ENCODE results near the gene MLN. TPM values are rescaled to one million over a fixed set of nuclear protein-coding genes. Genes with fewer than 3 reads are reported as not detected.
A peak's percentile ranks its signal among the peaks of the same experiment; 100 is the strongest.

MLN gene
- polyA plus RNA-seq, 6 donors from 2014 or later = not detected

DNA sequence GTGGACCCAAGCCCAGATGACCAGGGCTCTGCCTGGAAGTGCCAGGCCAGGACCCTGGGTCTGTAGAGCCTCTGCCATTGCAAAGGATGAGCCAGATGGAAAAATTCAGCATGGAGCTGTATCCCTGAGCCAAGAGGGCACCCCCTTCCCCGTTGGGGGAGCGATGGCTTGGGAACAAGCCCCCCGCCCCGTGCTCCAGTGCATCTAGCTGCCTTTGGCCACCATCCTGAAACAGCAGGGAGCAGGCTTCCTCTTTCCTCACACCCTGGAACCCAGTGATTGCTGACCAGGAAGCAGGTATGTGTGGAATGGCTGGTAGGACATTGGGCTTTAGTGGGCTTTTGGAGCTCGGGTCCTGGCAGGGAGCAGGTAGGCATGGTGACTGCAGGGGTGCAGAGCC lies 2.2 kb downstream of the MLN start:
- Mint-ChIP-seq H3K36me3 (no peaks in the 10 kb centered on the region), H3K9me3 (no peaks in the 10 kb centered on the region), H3K4me3 (no peak overlapping the region), H3K27ac (no peak overlapping the region), H3K4me1 (peaks cover 0 to 9% (median 0%) of the 10 kb centered on the region in 3 donors), H3K27me3 (peaks cover 29 to 62% (median 54%) of the 10 kb centered on the region in 3 donors)
- no peak for ATAC-seq (ENCODE audit: low read depth in 2 of 2)
- DNase-seq = no peak

DNA sequence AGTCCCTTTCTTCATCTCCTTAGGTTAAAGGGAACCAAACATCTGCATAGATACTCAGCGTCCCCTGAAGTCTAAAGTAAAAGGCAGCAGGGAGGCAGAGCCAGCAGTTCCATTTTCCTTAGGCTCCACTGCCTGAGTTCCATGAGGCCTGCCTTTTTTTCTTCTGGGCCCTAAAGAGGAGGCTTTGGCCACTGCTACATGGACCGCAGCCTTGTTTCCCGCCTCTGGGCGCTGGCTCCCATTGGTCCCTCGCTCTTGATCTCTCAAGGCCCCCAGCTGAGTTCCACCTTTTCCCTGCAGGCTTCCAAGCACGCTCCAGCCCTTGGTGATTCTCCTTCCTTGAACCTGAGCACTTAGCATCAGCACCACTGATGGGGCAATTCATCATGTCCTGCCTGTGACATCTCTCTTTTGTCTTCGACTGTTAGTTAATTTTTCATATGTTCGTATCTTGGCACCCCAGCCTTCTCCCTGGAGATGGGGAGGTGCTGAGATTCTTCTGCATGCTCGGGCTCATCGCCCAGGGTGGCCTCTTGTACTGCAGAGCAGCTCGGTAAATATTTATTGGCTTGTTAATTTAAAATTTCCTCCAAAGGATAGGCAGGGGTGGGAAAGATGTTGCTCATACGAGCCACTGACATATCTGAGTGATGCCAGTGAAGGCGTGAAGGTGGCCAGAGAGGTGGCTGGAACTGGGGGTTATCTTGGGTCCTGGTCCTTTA lies 3.4 kb downstream of the MLN start:
- DNase-seq (no peak), ATAC-seq (ENCODE audit: low read depth in 2 of 2) (no peak)
- H3K27me3 Mint-ChIP-seq = peaks cover 29 to 57% (median 51%) of the 10 kb centered on the region in 3 donors
- peak overlapping the region in 1 of 6 donors; percentile 16 for H3K27ac Mint-ChIP-seq
- peaks cover 0 to 9% (median 0%) of the 10 kb centered on the region in 3 donors for H3K4me1 Mint-ChIP-seq
- no peaks in the 10 kb centered on the region for H3K9me3 Mint-ChIP-seq
- H3K36me3 Mint-ChIP-seq = no peaks in the 10 kb centered on the region
- no peak overlapping the region for H3K4me3 Mint-ChIP-seq

DNA sequence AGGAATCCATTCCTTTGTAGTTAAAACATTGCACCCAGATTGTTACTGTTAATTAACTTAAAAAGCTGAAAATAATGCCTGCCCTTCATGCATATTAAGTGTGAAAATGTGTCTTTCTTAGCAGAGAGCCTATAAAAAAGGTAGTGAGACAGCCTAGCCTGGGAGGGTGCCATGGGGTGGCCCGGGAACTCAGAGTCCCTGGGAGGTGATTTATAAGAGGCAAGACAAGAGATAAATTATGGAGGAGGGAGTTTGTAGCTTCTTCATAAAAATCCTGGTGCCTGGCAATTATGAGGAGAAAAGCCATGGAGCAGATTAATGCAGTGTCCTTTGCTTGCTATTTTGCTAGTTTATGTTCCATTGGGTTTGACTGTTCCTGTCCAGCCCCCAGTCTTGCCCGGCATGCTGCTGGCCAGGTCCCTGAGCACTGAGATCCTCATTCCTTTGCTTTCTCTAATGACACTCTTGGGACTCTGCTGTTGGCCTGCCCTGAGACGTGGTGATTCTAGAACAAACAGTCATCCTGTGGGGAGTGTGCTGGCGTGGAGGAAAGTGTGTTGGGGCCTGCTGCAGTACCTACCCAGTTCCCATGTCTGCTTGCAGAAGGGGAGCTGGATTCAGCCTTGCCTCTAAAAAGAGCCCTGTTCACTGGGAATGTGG lies 4.2 kb downstream of the MLN start:
- Mint-ChIP-seq H3K27me3 (peaks cover 21 to 49% (median 43%) of the 10 kb centered on the region in 3 donors), H3K4me1 (peaks cover 0 to 9% (median 0%) of the 10 kb centered on the region in 3 donors), H3K36me3 (no peaks in the 10 kb centered on the region), H3K4me3 (no peak overlapping the region), H3K27ac (no peak overlapping the region), H3K9me3 (no peaks in the 10 kb centered on the region)
- no peak for ATAC-seq (ENCODE audit: low read depth in 2 of 2)
- DNase-seq = no peak

DNA sequence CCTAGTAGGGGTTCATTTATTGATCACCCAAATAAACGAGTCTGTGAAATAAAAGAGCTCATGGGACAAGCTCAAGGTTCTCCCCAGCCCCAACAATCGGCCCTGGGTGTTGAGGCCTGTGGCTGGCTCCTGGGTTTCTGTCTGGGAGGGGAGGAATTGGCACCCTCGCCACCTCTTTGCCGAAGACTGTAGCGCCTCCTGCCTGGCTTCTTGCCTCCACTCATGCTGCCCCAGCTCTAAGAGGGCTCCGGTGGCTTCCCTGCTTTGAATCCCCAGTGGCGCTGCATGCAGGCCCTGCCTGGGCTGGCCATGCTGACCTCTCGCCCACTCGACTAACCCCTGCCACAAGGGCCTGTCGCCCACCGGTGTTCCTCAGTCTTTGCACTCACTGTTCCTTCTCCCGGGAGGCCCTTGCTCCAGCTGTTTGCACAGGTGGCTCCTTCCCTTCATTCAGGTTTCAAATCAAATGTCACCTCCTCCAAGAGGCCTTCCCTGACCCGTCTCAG lies 5.4 kb downstream of the MLN start:
- ATAC-seq (ENCODE audit: low read depth in 2 of 2) = no peak

DNA sequence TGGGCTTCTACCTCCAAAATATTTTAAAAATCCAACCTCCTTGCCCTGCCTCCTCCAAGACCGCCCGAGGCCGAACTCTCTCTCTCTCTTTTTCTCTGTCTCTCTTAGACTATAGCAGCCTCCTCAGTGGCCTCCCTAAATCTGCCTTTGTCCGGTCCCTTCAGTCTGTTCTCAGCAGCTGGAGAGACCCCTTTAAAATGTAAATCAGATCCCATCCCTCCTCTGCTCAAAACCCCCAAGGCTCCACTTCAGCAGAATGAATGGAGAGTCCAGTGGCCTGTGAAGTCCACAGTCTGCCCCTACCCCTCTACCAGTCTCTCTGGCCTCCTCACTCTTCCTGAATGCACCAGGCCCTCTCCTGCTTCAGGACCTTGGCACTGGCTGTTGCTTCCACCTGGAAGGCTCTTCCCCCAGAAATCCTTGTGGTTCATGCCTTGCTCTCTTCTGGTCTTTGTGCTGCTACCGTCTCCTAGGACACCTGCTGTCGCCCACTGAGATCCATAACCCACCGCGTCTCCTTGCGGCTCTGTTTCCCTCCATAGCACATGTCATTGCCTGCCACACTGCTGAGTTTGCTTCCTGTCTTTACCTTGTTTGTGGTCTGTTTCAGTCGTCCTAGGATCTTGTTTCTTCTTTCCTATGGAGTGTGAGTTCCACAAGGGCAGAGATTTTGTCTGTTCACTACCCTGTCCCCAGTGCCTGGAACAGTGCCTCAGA lies 6.0 kb downstream of the MLN start:
- H3K4me3 Mint-ChIP-seq = no peak overlapping the region
- H3K27ac Mint-ChIP-seq = peak overlapping the region in 2 of 6 donors; percentile 11 to 81
- DNase-seq (no peak), ATAC-seq (ENCODE audit: low read depth in 2 of 2) (no peak)
- H3K4me1 Mint-ChIP-seq = peaks cover 0 to 9% (median 0%) of the 10 kb centered on the region in 3 donors
- peaks cover 16 to 42% (median 41%) of the 10 kb centered on the region in 3 donors for H3K27me3 Mint-ChIP-seq
- no peaks in the 10 kb centered on the region for H3K9me3 Mint-ChIP-seq
- H3K36me3 Mint-ChIP-seq = no peaks in the 10 kb centered on the region

More for the DNA sequence above, 5.4 kb downstream of the MLN start:
- Mint-ChIP-seq H3K27ac (peak overlapping the region in 1 of 6 donors; percentile 81), H3K27me3 (peaks cover 16 to 42% (median 40%) of the 10 kb centered on the region in 3 donors), H3K36me3 (no peaks in the 10 kb centered on the region), H3K4me3 (peak overlapping the region in 1 of 8 donors; percentile 42), H3K9me3 (no peaks in the 10 kb centered on the region), H3K4me1 (peaks cover 0 to 9% (median 0%) of the 10 kb centered on the region in 3 donors)
- DNase-seq = no peak

DNA sequence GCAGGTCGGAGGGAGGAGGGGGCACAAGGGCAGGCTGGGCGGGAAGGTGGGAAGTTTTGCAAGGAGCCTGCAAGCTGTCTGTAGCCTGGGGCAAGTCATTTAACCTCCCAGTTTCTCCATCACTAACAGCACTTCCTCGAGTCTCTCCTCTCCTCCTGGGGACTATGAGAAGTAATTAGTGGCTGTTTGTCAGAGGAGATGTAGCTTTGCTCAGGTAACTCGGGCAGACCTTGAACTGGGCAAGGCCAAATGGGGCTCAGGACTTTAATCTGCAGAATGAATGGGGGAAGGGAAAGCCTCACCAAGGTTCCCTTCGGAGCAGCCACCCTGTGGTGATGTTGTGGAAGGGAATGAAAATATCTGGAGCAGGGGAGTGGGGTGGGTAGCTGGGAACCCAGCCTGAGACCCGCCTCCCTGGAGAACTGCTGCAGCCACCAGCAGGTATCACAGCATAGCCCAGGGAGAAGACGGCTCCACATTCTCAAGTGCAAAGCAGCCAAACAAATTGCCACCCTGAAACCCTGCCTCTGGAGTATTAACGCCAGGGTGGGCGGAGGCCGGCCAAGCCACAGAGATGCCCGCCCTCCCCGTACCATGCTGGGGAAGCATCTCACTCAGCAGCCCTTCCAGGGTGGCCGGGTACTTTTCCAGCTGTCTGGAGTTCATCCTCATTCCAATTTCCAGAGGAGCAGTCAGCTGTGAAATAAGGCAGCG lies 8.7 kb downstream of the MLN start:
- ATAC-seq (ENCODE audit: low read depth in 2 of 2) (no peak), DNase-seq (no peak)
- H3K4me1 Mint-ChIP-seq = peaks cover 4 to 13% (median 5%) of the 10 kb centered on the region in 3 donors
- H3K36me3 Mint-ChIP-seq = no peaks in the 10 kb centered on the region
- no peak overlapping the region for H3K4me3 Mint-ChIP-seq
- no peaks in the 10 kb centered on the region for H3K9me3 Mint-ChIP-seq
- H3K27ac Mint-ChIP-seq = no peak overlapping the region
- H3K27me3 Mint-ChIP-seq = peaks cover 16 to 42% (median 26%) of the 10 kb centered on the region in 3 donors

DNA sequence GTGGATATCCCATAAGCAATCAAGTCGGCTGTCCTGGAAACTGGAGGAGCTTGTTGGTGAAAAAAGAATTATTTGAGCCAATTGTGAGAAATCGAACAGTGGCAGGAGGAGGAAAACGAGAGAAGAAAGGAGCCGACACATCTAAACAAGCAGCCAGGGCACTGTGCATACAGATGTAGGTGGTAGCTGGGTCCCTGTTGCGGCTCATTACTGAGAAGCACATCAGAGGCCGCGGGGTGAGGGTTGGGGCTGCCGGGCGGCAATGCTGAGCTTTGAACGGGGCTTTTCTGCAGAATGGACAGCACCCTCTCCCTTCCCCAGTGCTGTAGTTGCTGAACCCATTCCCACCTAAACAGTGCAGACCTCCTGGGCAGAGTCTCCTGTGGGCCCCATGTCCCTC lies 10.8 kb downstream of the MLN start:
- H3K9me3 Mint-ChIP-seq = peaks cover 0 to 3% (median 0%) of the 10 kb centered on the region in 7 donors
- H3K27me3 Mint-ChIP-seq = peaks cover 6 to 25% (median 13%) of the 10 kb centered on the region in 3 donors
- ATAC-seq (ENCODE audit: low read depth in 2 of 2) (no peak), DNase-seq (no peak)
- peaks cover 14 to 20% (median 16%) of the 10 kb centered on the region in 3 donors for H3K4me1 Mint-ChIP-seq
- H3K36me3 Mint-ChIP-seq = peaks cover 0 to 4% of the 10 kb centered on the region in 2 donors
- H3K4me3 Mint-ChIP-seq = no peak overlapping the region
- no peak overlapping the region for H3K27ac Mint-ChIP-seq

DNA sequence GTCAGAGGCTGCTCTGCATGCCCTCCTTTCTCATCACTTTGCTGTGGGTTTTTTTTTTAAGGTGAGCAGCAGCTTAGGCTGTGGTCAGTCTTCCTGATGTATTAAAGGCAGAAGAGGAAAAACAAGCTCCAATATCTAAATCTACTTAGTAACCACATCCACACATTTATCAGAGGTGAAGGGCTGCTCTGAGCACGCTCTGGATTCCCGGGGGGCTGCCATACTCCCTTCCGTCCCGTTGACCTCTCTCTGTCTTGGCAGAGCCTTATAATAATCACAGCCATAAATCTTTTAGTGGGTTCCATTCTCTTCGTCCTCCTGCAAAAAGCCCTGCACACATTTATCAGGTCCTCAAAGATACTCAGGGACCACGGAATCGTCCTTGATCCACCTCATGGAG lies 12.2 kb downstream of the MLN start:
- ATAC-seq (ENCODE audit: low read depth in 2 of 2) (no peak), DNase-seq (no peak)
- Mint-ChIP-seq H3K4me1 (peaks cover 28 to 30% (median 29%) of the 10 kb centered on the region in 3 donors), H3K4me3 (peak overlapping the region in 4 of 8 donors; percentile 45 to 76 (median 48)), H3K27ac (no peak overlapping the region), H3K27me3 (peaks cover 0 to 11% (median 0%) of the 10 kb centered on the region in 3 donors), H3K36me3 (peaks cover 0 to 8% of the 10 kb centered on the region in 2 donors), H3K9me3 (peaks cover 0 to 3% (median 0%) of the 10 kb centered on the region in 7 donors)

DNA sequence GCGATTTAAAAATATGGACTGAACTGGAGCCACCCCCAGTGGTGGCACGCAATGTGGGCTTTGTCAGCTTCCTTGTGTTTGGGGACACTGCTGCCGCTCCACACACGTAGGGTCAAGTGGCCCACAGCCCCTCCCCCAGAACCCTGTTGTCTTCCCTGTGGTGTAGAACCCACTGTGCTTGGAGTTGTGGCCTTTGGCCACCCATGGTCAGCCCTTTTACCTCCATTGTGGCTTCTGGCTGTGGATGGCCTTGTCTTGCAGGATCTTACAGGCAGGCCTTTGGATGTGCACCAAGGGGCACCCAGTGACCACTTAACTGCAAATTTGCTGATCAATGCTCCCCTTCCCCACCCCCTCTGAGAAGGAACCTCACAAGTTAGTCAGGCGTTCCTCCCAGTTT lies 12.9 kb downstream of the MLN start:
- Mint-ChIP-seq H3K4me3 (peak overlapping the region in 2 of 8 donors; percentile 25 to 76), H3K4me1 (peaks cover 34 to 37% (median 35%) of the 10 kb centered on the region in 3 donors), H3K27me3 (peaks cover 0 to 7% (median 0%) of the 10 kb centered on the region in 3 donors), H3K9me3 (peaks cover 0 to 3% (median 0%) of the 10 kb centered on the region in 7 donors), H3K27ac (peak overlapping the region in 1 of 6 donors; percentile 44), H3K36me3 (peaks cover 0 to 8% of the 10 kb centered on the region in 2 donors)
- DNase-seq = no peak
- ATAC-seq (ENCODE audit: low read depth in 2 of 2) = no peak

DNA sequence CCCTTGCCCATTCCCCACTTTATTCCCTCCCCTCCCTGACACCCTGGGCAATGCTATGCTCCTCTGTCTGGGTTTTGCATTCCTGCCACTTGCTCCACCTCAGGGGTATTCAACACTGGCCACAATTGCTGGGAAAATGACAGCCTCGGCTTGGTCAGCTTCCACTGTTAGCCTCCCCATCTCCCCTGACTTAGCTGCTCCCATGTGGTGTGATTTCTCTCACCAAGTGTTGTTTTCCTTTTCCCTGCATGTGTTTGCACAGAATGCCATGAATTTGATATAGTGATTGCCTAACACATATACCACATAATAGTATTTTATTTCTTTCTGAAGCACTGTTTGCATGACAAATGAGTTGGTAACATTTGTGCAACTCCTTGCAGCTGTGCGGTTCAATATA lies 13.4 kb downstream of the MLN start:
- no peak for DNase-seq
- Mint-ChIP-seq H3K9me3 (peaks cover 0 to 3% (median 0%) of the 10 kb centered on the region in 7 donors), H3K4me3 (peak overlapping the region in 7 of 8 donors; percentile 12 to 76 (median 54)), H3K36me3 (peaks cover 0 to 8% of the 10 kb centered on the region in 2 donors), H3K4me1 (peaks cover 37 to 39% (median 39%) of the 10 kb centered on the region in 3 donors), H3K27ac (peak overlapping the region in 2 of 6 donors; percentile 60), H3K27me3 (peaks cover 0 to 7% (median 0%) of the 10 kb centered on the region in 3 donors)
- no peak for ATAC-seq (ENCODE audit: low read depth in 2 of 2)

DNA sequence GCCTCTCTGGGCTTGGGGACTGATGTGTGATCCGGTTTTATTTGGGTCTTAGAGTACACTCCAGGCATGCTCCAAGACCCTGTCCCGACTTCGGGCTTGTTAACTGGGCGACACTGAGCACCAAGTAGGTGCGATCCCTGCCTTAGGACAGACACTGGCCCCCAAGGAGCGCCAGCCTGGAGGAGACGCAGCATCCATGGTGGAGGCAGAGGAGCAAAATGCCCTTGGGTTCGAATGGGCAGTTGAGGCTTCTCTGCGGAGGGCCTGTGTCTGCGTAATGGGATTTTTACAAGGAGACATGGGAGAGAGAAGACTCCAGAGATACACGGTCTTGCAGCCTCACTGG lies 14.3 kb downstream of the MLN start:
- H3K4me1 Mint-ChIP-seq = peaks cover 46 to 48% (median 48%) of the 10 kb centered on the region in 3 donors
- H3K9me3 Mint-ChIP-seq = peaks cover 0 to 3% (median 0%) of the 10 kb centered on the region in 7 donors
- no peak for ATAC-seq (ENCODE audit: low read depth in 2 of 2)
- peaks cover 0 to 8% of the 10 kb centered on the region in 2 donors for H3K36me3 Mint-ChIP-seq
- peaks cover 0 to 7% (median 0%) of the 10 kb centered on the region in 3 donors for H3K27me3 Mint-ChIP-seq
- peak overlapping the region; percentile 81 to 95 (median 88) for H3K4me3 Mint-ChIP-seq
- no peak for DNase-seq
- peak overlapping the region in 3 of 6 donors; percentile 59 to 92 (median 87) for H3K27ac Mint-ChIP-seq

DNA sequence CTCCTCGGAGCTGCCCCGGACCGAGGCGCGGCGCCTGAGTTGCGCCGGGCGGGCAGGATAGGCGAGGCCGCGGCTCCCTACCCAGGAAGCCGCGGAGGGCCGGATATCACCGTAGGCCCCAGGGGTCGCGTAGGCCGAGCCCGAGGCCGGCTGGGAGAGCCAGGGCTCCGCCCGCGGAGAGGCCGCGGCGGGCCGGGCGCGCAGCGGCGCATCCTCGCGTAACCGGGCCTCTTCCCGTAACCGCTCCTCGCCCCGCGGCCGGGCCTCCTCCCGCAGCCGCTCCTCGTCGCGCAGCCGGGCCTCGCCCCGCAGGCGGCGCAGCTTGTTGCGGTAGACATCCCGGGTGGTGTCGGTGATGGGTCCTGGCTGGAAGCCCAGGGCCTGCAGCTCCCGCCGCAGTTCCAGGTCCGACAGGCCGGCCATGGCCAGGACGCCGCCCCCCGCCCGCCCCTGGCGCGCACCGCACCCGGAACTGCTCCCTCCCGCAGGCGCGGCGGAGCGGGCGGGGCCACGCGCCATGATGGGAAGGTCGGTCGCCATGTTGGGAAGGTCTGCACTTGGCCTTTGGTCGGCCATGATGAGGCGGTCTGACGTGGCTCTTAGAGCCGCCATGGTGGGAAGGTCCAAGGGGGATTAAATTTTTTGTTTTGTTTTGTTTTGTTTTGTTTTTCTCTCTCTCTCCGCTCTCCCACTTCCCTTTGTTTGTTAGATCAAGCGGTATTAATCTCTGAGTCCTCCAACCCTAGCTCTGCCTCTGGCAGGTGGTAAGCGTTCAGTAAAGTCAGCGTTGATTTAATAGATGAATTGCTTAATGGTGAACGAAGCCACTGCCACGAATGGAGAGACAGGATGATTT lies 14.9 kb downstream of the MLN start, which contains the start of gene LEMD2:
LEMD2 (minus strand) TSS at position 437 of the 856 bp plus-strand sequence; CDS start at position 423, 14 bp downstream.
- H3K4me3 Mint-ChIP-seq = peak within 1 kb of the TSS; percentile 89 to 98 (median 95)
- peaks cover 47 to 53% (median 50%) of the 10 kb centered on the region in 3 donors for H3K4me1 Mint-ChIP-seq
- peaks cover 0 to 8% of the 10 kb centered on the region in 2 donors for H3K36me3 Mint-ChIP-seq
- DNase-seq (peak; percentile 93), ATAC-seq (ENCODE audit: low read depth in 2 of 2) (peak; percentile 90 to 91)
- H3K27me3 Mint-ChIP-seq = peaks cover 0 to 7% (median 0%) of the 10 kb centered on the region in 3 donors
- H3K27ac Mint-ChIP-seq = peak within 1 kb of the TSS; percentile 90 to 98 (median 96)
- peaks cover 0 to 3% (median 0%) of the 10 kb centered on the region in 7 donors for H3K9me3 Mint-ChIP-seq
